PFSK-1 (cell line): ENCODE results near the gene LYPD6.

Experiments
- FOXP2 ChIP-seq: optimal IDR thresholded peaks from 2 replicates; pipeline ENCODE3; 2011; ENCODE audit warnings: borderline replicate concordance, control low read depth, inconsistent platforms; ENCODE audit not compliant: insufficient read depth; ENCODE audit errors: extremely low read length, extremely low read depth
- POLR2AphosphoS5 ChIP-seq: IDR thresholded peaks from 2 replicates; pipeline ENCODE4 v1.6.1; 2012; ENCODE audit warnings: low read depth, mild to moderate bottlenecking, control low read depth, low read length, moderate library complexity
- REST ChIP-seq, 2 experiments: IDR thresholded peaks; 2 replicates each; pipeline versions ENCODE4 v1.6.1 to v1.8.0; 2011 to 2012; ENCODE audit warnings: low read depth in 2 of 2, low read length in 2 of 2, control low read depth in 1 of 2, inconsistent platforms in 1 of 2, mild to moderate bottlenecking in 1 of 2, moderate library complexity in 1 of 2; ENCODE audit not compliant: insufficient read depth in 1 of 2
- SIN3A ChIP-seq: IDR thresholded peaks from 2 replicates; pipeline ENCODE4 v1.6.1; 2012; ENCODE audit warnings: mild to moderate bottlenecking, low read length, moderate library complexity, borderline replicate concordance; ENCODE audit not compliant: insufficient read depth
- TAF1 ChIP-seq: IDR thresholded peaks from 2 replicates; pipeline ENCODE4 v1.6.1; 2012; ENCODE audit warnings: low read length, control low read depth, borderline replicate concordance; ENCODE audit not compliant: insufficient read depth

The LYPD6 gene

GRCh38 chr2:149383340-149383739 lies 53.0 kb downstream of the LYPD6 start:
- TF ChIP-seq REST (IDR thresholded peaks at IDR 0.05; ENCODE audit: insufficient read depth in 1 of 2, low read depth in 2 of 2, low read length in 2 of 2) (no peak), SIN3A (no peak), TAF1 (no peak), FOXP2 (no peak)

- TF ChIP-seq TAF1 (no peak), POLR2AphosphoS5 (no peak), SIN3A (no peak), FOXP2 (no peak)
These were observed 55.0 kb downstream of the LYPD6 start for GRCh38 chr2:149385350-149385749.

GRCh38 chr2:149387411-149387810 lies 57.0 kb downstream of the LYPD6 start:
- TF ChIP-seq REST (IDR thresholded peaks at IDR 0.05; ENCODE audit: insufficient read depth in 1 of 2, low read depth in 2 of 2, low read length in 2 of 2) (no peak), TAF1 (no peak), POLR2AphosphoS5 (no peak), SIN3A (no peak), FOXP2 (no peak)

GRCh38 chr2:149388120-149388816 lies 57.9 kb downstream of the LYPD6 start:
- TF ChIP-seq POLR2AphosphoS5 (no peak), TAF1 (no peak), REST (IDR thresholded peaks at IDR 0.05; ENCODE audit: insufficient read depth in 1 of 2, low read depth in 2 of 2, low read length in 2 of 2) (no peak), FOXP2 (no peak), SIN3A (no peak)

GRCh38 chr2:149389506-149390167 lies 59.2 kb downstream of the LYPD6 start:
- no peak for TF ChIP-seq TAF1
- no peak for TF ChIP-seq REST (IDR thresholded peaks at IDR 0.05; ENCODE audit: insufficient read depth in 1 of 2, low read depth in 2 of 2, low read length in 2 of 2)
- TF ChIP-seq FOXP2, result no peak
- TF ChIP-seq POLR2AphosphoS5, result no peak
- no peak for TF ChIP-seq SIN3A
